Measurements from ENCODE around the gene VAC14. TPM values are rescaled to one million over a fixed set of nuclear protein-coding genes. Genes with fewer than 3 reads are reported as not detected.
A peak's percentile ranks its signal among the peaks of the same experiment; 100 is the strongest.

VAC14 gene
- total and polyA plus RNA-seq, 3 donors from 2014 or later, result 41.0 to 80.5 (median 61.8) TPM

- Histone ChIP-seq H3K27ac (no peak overlapping the region), H3K4me1 (peaks cover 17% of the 10 kb centered on the region), H3K27me3 (no peaks in the 10 kb centered on the region), H3K36me3 (ENCODE audit: low read depth, missing control alignments) (no peaks in the 10 kb centered on the region), H3K9me3 (no peaks in the 10 kb centered on the region), H3K4me3 (no peak overlapping the region)
- 81% methylated on average over 7 to 8 of the region's 8 CpGs for WGBS, 2 donors
- no peak for DNase-seq
- intact Hi-C loops (cut with DNase I; ENCODE audit: low total_unique reads), result no loop called here
- TF ChIP-seq POLR2A (IDR thresholded peaks at IDR 0.05) (no peak), CTCF (IDR thresholded peaks at IDR 0.05) (no peak)
These were observed 10.1 kb downstream of the VAC14 start for GRCh38 chr16:70790815-70791214.

- intact Hi-C loops (cut with DNase I; ENCODE audit: low total_unique reads), result no loop called here
- no peak for TF ChIP-seq POLR2A (IDR thresholded peaks at IDR 0.05)
- TF ChIP-seq CTCF (IDR thresholded peaks at IDR 0.05), result no peak
- Histone ChIP-seq H3K36me3 (ENCODE audit: low read depth, missing control alignments) (no peaks in the 10 kb centered on the region), H3K4me1 (peaks cover 17% of the 10 kb centered on the region), H3K27me3 (no peaks in the 10 kb centered on the region), H3K4me3 (no peak overlapping the region), H3K27ac (peak overlapping the region in 1 of 2 donors; percentile 39), H3K9me3 (no peaks in the 10 kb centered on the region)
- 59 to 77% methylated on average over 16 of the region's 16 CpGs for WGBS, 2 donors
- DNase-seq, result no peak
These were observed 11.1 kb downstream of the VAC14 start for GRCh38 chr16:70789595-70790447.

- no peaks in the 10 kb centered on the region for H3K36me3 ChIP-seq (ENCODE audit: low read depth, missing control alignments)
- no peaks in the 10 kb centered on the region for H3K27me3 ChIP-seq
- WGBS, 2 donors, result 46 to 64% methylated on average over 18 of the region's 18 CpGs
- peaks cover 17% of the 10 kb centered on the region for H3K4me1 ChIP-seq
- peak; percentile 86 for DNase-seq
- no peak overlapping the region for H3K4me3 ChIP-seq
- intact Hi-C loops (cut with DNase I; ENCODE audit: low total_unique reads), result no loop called here
- no peaks in the 10 kb centered on the region for H3K9me3 ChIP-seq
- TF ChIP-seq CTCF (IDR thresholded peaks at IDR 0.05) (no peak), POLR2A (IDR thresholded peaks at IDR 0.05) (no peak)
- H3K27ac ChIP-seq, result peak overlapping the region in 1 of 2 donors; percentile 39
These were observed 12.0 kb downstream of the VAC14 start for GRCh38 chr16:70788668-70789594.

- Histone ChIP-seq H3K4me1 (peaks cover 17% of the 10 kb centered on the region), H3K27me3 (no peaks in the 10 kb centered on the region), H3K9me3 (no peaks in the 10 kb centered on the region), H3K4me3 (no peak overlapping the region), H3K36me3 (ENCODE audit: low read depth, missing control alignments) (no peaks in the 10 kb centered on the region), H3K27ac (no peak overlapping the region)
- intact Hi-C loops (cut with DNase I; ENCODE audit: low total_unique reads), result no loop called here
- no peak for DNase-seq
- 91 to 94% methylated on average over 15 to 19 of the region's 19 CpGs for WGBS, 2 donors
- TF ChIP-seq POLR2A (IDR thresholded peaks at IDR 0.05) (no peak), CTCF (IDR thresholded peaks at IDR 0.05) (no peak)
These were observed 14.8 kb downstream of the VAC14 start for GRCh38 chr16:70786020-70786755.
